IPS-NIHi7 (cell line): Measurements from ENCODE around the gene PPP1R3F.

Source experiments
- DNase-seq: peaks from one replicate; pipeline ENCODE4 v3.0.0; 2012; ENCODE audit warnings: mixed read lengths; ENCODE audit errors: extremely low spot score

The PPP1R3F gene

GRCh38 chrX:49249616-49250015 is 20.0 kb upstream of the PPP1R3F start:
- no peak for DNase-seq

GRCh38 chrX:49250066-49250465 is 19.5 kb upstream of the PPP1R3F start:
- no peak for DNase-seq

GRCh38 chrX:49250578-49250977 is 19.0 kb upstream of the PPP1R3F start:
- DNase-seq: no peak

- DNase-seq: no peak
Observed at GRCh38 chrX:49251325-49251724, 18.3 kb upstream of the PPP1R3F start.

- no peak for DNase-seq
Observed at GRCh38 chrX:49254639-49255038, 15.0 kb upstream of the PPP1R3F start.

GRCh38 chrX:49256268-49256995 is 13.2 kb upstream of the PPP1R3F start:
- DNase-seq: no peak

- DNase-seq: no peak
Observed at GRCh38 chrX:49257074-49257790, 12.4 kb upstream of the PPP1R3F start.

GRCh38 chrX:49257846-49258748 is 11.5 kb upstream of the PPP1R3F start:
- no peak for DNase-seq

- DNase-seq: no peak
Observed at GRCh38 chrX:49258749-49259124, 10.9 kb upstream of the PPP1R3F start.

- no peak for DNase-seq
Observed at GRCh38 chrX:49260221-49260985, 9.2 kb upstream of the PPP1R3F start.

GRCh38 chrX:49262603-49263002 is 7.0 kb upstream of the PPP1R3F start:
- DNase-seq: no peak

GRCh38 chrX:49263631-49264030 is 6.0 kb upstream of the PPP1R3F start:
- no peak for DNase-seq

GRCh38 chrX:49264460-49264859 is 5.1 kb upstream of the PPP1R3F start, which contains the start of gene FOXP3:
Gene FOXP3, minus strand, starts transcription at chrX:49264710. Its CDS starts 6,205 bp downstream, at chrX:49258505.
- no peak for DNase-seq

- DNase-seq: no peak
Observed at GRCh38 chrX:49266523-49267445, 2.8 kb upstream of the PPP1R3F start.

- no peak for DNase-seq
Observed at GRCh38 chrX:49268702-49269009, 937 bp upstream of the PPP1R3F start.

GRCh38 chrX:49269010-49269766 is 405 bp upstream of the PPP1R3F start:
- peak; percentile 90 for DNase-seq

GRCh38 chrX:49270249-49270921 is 792 bp downstream of the PPP1R3F start:
- DNase-seq: no peak

GRCh38 chrX:49271341-49271740 is 1.7 kb downstream of the PPP1R3F start:
- no peak for DNase-seq

GRCh38 chrX:49272421-49272820 is 2.8 kb downstream of the PPP1R3F start:
- no peak for DNase-seq
